Stimulated activated CD4-positive, alpha-beta T cell treated with anti-CD3 and anti-CD28 coated beads, Interleukin-1b, Interleukin-23, amount 100 ng/mL, for 1 hour (primary cell): ENCODE measurements around the gene RUNDC3A.
A peak's percentile ranks its signal among the peaks of the same experiment; 100 is the strongest.
"Not testable (repeated sequence)": the region's sequence is repeated elsewhere in the genome, so short reads cannot be mapped to it uniquely, and the experiment has no call there.

Experiments used
- DNase-seq, 2 donors: peaks; one replicate each; pipeline ENCODE4 v3.0.0-alpha.2; 2020; ENCODE audit warnings: low read depth in 2 of 2

RUNDC3A gene

GRCh38 chr17:44343510-44344209 is 35.3 kb downstream of the RUNDC3A start:
- no peak for DNase-seq

DNA sequence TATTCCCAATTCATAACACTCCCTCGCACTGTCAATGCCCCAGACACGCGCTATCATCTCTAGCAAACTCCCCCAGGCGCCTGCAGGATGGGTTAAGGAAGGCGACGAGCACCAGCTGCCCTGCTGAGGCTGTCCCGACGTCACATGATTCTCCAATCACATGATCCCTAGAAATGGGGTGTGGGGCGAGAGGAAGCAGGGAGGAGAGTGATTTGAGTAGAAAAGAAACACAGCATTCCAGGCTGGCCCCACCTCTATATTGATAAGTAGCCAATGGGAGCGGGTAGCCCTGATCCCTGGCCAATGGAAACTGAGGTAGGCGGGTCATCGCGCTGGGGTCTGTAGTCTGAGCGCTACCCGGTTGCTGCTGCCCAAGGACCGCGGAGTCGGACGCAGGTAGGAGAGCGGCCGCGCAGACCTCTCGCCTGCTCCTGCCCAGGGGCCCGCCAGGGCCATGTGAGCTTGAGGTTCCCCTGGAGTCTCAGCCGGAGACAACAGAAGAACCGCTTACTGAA is 36.6 kb downstream of the RUNDC3A start, which contains the start of gene GRN:
Gene GRN, plus strand, starts transcription at position 364 of the 515 bp plus-strand sequence. CDS start 3,863 bp downstream, outside the sequence.
- peak; percentile 62 to 67 for DNase-seq

DNA sequence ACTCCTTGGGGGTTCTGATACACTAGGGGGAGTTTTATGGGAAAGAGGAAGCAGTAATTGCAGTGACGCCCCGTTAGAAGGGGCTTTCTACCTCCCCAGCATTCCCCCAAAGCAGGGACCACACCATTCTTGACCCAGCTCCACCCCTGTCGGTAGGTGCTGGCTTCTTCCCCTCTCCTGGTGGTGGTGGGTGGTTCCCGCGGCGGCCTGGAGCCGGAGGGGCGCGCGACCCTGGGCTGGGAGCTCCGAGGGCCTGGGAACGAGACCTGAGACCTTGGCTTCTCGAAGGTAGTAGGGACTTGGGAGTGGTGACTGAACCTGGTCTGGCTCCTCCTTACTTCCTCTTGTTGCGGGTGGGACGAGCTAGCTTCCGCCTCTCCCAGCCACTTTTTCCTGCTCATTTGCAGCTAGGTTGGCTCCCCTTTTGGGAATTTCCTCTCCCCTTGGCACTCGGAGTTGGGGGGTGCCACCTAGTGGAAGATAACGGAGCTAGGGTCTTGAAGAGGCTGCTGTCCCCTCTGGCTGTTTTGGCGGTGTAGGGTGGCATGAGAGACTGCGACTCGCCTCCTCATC is 37.1 kb downstream of the RUNDC3A start:
- DNase-seq, result no peak

- DNase-seq, result no peak
Measured at GRCh38 chr17:44346064-44346844, 37.9 kb downstream of the RUNDC3A start.

DNA sequence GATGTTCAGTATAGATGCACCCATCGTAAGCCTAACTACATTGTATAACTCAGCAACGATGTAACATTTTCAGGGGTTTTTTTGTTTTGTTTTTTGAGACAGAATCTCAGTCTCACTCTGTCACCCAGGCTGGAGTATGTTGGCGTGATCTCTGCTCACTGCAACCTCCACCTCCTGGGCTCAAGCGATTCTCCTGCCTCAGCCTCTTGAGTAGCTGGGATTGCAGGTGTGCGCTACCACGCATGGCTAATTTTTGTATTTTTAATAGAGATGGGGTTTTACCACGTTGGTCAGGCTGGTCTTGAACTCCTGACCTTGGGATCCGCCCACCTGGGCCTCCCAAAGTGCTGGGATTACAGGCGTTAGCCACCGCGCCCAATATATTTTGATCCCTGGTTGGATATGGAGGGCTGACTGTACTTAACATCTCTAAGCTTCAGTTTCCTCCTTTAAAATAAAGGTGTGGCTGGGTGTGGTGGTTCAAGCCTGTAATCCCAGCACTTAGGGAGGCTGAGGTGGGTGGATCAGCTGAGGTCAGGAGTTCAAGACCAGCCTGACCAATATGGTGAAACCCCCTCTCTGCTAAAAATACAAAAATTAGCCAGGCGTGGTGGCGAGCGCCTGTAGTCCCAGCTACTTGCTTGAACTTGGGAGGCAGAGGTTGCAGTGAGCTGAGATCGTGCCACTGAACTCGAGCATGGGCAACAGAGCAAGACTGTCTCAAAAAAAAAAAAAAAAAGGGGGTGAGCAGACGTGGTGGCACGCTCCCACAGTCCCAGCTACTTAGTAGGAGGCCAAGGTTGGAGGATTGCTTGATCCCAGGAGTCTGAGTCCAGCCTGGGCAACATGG is 39.0 kb downstream of the RUNDC3A start:
- DNase-seq, result not testable (repeated sequence)

DNA sequence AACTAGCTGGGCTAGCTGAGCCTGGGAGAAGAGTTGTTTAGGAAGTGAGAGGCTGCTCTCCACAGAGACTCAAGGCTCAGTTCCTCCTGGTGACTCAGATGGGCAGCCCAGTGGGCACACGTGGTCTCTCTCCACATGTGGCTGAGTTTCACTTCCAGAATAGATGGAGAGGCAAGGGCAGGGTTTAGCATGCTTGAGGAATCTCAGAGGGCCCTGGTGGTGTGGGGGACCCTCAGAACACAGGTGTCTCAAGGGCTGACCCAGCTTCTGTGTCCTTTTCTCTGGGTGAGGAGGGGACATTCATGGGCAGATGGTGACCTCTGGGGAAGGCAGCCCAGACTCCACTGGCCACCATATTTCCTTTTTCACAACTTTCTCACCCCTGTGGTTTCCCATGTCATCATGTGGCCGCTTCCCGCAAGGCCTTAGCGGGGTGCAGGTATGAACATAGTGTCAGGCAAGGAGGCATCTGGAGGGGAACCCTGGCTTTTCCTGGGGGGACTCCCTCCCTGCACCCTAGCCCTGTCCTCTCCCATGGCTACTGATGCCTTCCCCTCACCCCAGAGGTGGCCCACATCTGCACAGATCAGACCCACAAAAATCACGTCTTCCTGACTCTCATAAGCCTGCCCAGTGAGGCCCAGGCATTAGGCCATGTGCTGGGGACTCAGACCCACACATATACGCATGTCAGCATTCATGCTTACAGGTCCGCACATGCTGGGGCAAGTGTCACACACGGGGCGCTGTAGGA is 40.0 kb downstream of the RUNDC3A start:
- no peak for DNase-seq

- DNase-seq, result no peak
Measured at GRCh38 chr17:44348988-44349364, 40.6 kb downstream of the RUNDC3A start.

DNA sequence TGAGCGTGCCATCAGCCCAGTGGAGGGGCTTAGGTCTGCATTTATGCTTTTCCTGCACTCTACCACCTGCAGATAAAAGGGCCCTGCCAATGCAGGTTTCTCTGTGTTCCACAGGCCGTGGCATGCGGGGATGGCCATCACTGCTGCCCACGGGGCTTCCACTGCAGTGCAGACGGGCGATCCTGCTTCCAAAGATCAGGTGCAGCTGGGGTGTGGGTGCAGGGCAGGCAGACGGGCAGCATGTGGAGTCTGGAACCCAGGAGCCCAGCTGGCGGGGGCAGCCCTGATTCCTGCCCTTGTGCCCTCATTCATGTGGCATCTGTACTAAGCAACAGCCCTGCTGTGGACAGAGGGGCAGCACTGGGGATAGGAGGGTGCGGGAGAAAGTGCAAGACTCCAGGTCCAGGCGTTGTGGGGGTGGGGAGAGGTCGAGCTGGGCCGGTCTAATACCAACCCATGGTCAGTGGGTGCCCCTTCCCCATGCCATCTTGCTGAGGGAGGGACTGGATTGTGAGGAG is 41.2 kb downstream of the RUNDC3A start:
- no peak for DNase-seq

GRCh38 chr17:44350733-44351226 is 42.4 kb downstream of the RUNDC3A start:
- DNase-seq, result peak; percentile 31 to 64

DNA sequence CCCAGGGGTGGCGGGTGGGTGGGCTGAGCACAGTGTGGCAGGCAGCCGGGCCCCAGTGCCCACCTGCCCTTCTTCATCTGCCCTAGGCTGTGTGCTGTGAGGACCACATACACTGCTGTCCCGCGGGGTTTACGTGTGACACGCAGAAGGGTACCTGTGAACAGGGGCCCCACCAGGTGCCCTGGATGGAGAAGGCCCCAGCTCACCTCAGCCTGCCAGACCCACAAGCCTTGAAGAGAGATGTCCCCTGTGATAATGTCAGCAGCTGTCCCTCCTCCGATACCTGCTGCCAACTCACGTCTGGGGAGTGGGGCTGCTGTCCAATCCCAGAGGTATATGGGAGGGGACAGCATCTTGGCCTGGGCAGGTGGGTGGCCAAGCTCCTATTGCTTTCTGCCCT is 43.1 kb downstream of the RUNDC3A start:
- no peak for DNase-seq

DNA sequence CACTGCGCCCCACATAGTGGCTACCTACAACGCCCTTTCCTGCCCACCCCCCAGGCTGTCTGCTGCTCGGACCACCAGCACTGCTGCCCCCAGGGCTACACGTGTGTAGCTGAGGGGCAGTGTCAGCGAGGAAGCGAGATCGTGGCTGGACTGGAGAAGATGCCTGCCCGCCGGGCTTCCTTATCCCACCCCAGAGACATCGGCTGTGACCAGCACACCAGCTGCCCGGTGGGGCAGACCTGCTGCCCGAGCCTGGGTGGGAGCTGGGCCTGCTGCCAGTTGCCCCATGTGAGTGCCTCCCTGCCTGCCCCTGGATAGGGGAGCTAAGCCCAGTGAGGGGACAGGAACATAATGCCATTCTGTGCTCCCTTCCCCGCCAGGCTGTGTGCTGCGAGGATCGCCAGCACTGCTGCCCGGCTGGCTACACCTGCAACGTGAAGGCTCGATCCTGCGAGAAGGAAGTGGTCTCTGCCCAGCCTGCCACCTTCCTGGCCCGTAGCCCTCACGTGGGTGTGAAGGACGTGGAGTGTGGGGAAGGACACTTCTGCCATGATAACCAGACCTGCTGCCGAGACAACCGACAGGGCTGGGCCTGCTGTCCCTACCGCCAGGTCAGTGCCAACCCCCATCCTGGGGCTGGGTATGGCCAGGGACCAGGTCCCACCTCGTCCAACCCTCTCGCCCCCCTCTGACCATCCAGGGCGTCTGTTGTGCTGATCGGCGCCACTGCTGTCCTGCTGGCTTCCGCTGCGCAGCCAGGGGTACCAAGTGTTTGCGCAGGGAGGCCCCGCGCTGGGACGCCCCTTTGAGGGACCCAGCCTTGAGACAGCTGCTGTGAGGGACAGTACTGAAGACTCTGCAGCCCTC is 43.8 kb downstream of the RUNDC3A start:
- no peak for DNase-seq

GRCh38 chr17:44352828-44353671 is 44.6 kb downstream of the RUNDC3A start:
- DNase-seq, result no peak

DNA sequence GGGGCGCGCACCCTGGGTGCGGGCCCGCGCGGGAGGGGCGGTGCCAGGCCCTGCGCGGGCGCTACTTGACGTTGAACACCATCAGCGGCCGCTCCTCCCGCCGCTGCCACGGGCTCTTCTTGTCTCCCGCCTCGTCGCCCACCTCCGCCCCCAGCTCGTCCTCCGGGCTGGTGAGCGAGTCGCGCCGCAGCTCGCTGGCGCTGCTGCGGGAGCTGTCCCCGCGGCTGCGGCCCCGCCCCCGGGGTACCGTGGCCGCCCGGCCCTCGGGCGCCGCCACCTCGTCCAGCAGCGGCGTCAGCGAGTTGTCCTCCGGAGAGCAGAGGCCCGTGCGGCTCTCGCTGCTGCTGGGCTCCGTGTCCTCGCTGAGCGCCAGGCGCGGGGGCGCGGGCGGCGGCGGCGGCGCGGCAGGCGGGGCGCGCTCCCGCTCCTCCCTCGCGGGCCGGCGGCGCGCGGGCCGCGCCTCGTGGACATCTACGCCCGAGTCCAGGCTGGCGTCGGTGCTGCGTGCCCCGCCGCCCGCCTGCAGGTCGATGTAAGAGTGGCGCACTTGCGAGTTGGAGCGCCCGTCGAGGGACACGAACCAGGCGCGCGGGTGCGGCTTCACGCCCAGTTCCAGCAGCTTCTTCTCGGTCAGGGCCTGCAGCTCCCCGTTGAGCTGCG is 45.4 kb downstream of the RUNDC3A start:
- no peak for DNase-seq

DNA sequence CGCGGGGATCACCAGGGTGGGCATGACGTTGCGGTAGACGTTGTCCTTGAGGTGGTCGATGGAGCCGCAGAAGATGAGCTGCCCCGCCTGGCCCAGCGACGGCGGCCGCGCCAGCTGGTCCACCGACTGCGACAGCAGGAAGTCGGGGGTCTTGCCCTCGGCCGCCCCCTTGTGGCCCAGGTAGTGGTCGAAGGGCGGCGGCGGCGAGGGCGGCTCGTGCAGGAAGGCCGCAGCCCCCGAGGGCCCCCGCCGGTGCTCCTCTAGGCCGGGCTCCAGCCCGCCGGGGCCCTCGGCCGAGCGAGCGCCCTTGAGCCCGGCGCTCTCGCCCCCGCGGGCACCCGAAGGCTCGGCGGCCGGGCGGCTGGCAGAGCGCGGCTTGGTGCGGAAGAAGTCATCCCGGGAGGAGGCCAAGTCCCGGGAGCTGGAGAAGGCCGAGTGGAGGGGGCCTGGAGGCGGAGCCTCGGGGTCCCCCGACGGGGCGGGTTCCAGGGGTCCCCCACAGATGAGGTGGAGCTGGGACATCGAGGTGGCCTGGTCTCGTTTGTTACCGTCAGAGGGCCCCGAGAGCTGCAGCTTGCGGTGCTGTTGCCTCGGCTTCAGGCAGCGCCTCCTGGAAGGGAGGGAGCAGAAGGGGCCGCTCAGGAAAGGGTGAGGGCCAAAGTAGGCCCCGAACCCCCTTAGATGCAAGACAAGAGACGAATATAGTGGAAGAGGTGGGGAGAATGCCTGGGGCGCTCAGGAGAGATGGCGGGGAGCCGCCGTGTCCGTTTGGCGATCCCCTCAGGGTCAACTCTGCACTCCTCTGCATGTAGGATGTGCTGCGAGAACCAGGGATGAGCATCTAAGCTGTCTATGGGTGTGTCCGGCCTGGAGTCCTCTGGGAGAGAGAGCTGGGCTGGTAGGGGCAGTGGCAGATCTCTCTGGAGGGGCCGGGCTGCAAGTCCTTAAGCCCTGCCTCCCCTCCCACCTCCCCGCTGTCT is 46.5 kb downstream of the RUNDC3A start:
- DNase-seq, result peak; percentile 20 to 49

GRCh38 chr17:44355642-44356099 is 47.3 kb downstream of the RUNDC3A start:
- DNase-seq, result no peak

GRCh38 chr17:44356241-44356640 is 47.8 kb downstream of the RUNDC3A start:
- DNase-seq, result no peak

DNA sequence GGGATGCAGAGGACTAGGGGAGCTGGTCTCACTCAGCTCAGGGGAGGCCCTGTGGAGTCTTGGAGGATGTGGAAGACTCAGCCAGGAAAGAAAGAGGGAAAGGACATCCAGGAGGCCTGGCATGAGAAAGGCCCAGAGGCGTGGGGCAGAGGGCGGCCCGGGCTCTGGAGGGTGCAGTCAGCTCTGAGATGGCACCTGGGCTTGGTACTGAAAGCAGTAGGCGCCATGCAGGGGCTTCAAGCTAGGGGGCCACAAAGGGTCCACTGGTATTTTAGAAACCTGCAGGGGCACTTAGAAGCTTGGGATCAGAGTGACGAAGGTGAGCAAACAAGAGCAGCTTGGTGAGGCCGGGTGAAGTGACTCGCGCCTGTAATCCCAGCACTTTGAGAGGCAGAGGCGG is 49.7 kb downstream of the RUNDC3A start:
- no peak for DNase-seq
